Glutamatergic neuron (in vitro differentiated cells): ENCODE data around the gene TMEM11. TPM values are rescaled to one million over a fixed set of nuclear protein-coding genes. Genes with fewer than 3 reads are reported as not detected.
A peak's percentile ranks its signal among the peaks of the same experiment; 100 is the strongest.
"Not testable (repeated sequence)": the region's sequence is repeated elsewhere in the genome, so short reads cannot be mapped to it uniquely, and the experiment has no call there.

ENCODE experiments used
- DNase-seq: peaks from one replicate; pipeline ENCODE4 v3.0.0; 2022
- H3K27ac Mint-ChIP-seq: one replicate; pipeline ENCODE4 v1.8.0; 2020; ENCODE audit warnings: mild to moderate bottlenecking, mixed read lengths, inconsistent platforms; ENCODE audit not compliant: unreplicated experiment
- H3K27me3 Mint-ChIP-seq: one replicate; pipeline ENCODE4 v1.8.0; 2020; ENCODE audit warnings: mild to moderate bottlenecking, moderate library complexity, mixed read lengths, inconsistent platforms; ENCODE audit not compliant: unreplicated experiment
- H3K36me3 Mint-ChIP-seq: one replicate; pipeline ENCODE4 v1.8.0; 2020; ENCODE audit warnings: mild to moderate bottlenecking, mixed read lengths, inconsistent platforms; ENCODE audit not compliant: unreplicated experiment
- H3K4me1 Mint-ChIP-seq: one replicate; pipeline ENCODE4 v1.8.0; 2020; ENCODE audit warnings: mild to moderate bottlenecking, low read depth, mixed read lengths, inconsistent platforms; ENCODE audit not compliant: unreplicated experiment
- H3K4me3 Mint-ChIP-seq: one replicate; pipeline ENCODE4 v1.8.0; 2020; ENCODE audit warnings: mild to moderate bottlenecking, mixed read lengths, inconsistent platforms; ENCODE audit not compliant: unreplicated experiment
- H3K9me3 Mint-ChIP-seq: one replicate; pipeline ENCODE4 v1.8.0; 2020; ENCODE audit warnings: mild to moderate bottlenecking, moderate library complexity, mixed read lengths, inconsistent platforms; ENCODE audit not compliant: unreplicated experiment
- total RNA-seq: library from RNA; stranded (reverse); fragmentation: NEBNext Ultra II Directional; extraction: Animal tissue kit (Norgen Biotek cat#: 25700); gene quantifications from one replicate; pipeline ENCODE4 v1.2.1, GENCODE V29; 2021; ENCODE audit not compliant: unreplicated experiment
- TF ChIP-seq, protein P1 (sequence below): fragments of 200-600 bp; sonication (generic); IDR thresholded peaks from one replicate; pipeline ENCODE4 v1.5.0; 2021; ENCODE audit not compliant: partially characterized antibody, unreplicated experiment

The TMEM11 gene
- total RNA-seq, 1 donor from 2014 or later, result 26.0 TPM

DNA sequence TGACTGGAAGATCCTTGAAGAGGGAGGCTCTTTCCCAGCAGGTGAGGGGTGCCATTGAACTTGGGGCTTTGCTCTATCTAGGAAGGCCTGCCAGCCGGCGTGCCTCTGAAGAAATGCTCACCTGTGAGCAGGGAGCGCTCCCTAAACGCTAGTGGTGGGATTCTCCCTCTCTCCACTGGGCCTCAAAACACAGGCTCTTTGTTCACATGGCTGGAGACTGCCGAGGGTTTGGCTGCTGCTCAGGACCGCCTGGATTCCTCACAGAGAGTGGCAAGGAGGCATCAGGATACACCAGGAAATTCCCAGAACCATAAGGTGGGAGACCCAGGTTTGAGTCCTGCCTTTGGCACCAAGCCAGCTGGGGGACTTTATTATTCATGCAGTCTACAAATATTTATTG is 17.6 kb upstream of the TMEM11 start:
- Mint-ChIP-seq H3K27me3 (peaks cover 4% of the 10 kb centered on the region), H3K4me1 (peaks cover 13% of the 10 kb centered on the region), H3K4me3 (no peak overlapping the region), H3K36me3 (peaks cover 19% of the 10 kb centered on the region), H3K9me3 (peaks cover 22% of the 10 kb centered on the region), H3K27ac (no peak overlapping the region)
- TF ChIP-seq, protein P1, sequence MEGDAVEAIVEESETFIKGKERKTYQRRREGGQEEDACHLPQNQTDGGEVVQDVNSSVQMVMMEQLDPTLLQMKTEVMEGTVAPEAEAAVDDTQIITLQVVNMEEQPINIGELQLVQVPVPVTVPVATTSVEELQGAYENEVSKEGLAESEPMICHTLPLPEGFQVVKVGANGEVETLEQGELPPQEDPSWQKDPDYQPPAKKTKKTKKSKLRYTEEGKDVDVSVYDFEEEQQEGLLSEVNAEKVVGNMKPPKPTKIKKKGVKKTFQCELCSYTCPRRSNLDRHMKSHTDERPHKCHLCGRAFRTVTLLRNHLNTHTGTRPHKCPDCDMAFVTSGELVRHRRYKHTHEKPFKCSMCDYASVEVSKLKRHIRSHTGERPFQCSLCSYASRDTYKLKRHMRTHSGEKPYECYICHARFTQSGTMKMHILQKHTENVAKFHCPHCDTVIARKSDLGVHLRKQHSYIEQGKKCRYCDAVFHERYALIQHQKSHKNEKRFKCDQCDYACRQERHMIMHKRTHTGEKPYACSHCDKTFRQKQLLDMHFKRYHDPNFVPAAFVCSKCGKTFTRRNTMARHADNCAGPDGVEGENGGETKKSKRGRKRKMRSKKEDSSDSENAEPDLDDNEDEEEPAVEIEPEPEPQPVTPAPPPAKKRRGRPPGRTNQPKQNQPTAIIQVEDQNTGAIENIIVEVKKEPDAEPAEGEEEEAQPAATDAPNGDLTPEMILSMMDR, result no peak
- no peak for DNase-seq

DNA sequence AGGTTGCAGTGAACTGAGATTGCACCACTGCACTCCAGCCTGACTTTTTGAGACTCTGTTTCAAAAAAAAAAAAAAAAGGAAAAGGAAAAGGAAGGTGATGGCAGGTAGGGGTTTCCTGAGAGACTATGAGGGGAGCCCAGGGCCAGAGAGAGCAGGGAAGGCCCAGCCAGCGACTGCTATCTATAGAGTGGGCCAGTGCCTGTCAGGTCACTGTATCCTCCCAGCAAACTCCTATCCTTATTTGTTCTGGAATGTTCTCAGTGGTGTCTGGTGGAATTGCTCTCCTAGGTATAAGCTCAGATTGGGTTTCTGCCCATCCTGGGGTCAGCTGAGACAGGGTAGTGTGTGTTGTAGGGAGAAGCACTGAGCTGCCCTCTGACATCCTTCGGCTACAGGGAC is 14.9 kb upstream of the TMEM11 start:
- TF ChIP-seq, protein P1, result no peak

DNA sequence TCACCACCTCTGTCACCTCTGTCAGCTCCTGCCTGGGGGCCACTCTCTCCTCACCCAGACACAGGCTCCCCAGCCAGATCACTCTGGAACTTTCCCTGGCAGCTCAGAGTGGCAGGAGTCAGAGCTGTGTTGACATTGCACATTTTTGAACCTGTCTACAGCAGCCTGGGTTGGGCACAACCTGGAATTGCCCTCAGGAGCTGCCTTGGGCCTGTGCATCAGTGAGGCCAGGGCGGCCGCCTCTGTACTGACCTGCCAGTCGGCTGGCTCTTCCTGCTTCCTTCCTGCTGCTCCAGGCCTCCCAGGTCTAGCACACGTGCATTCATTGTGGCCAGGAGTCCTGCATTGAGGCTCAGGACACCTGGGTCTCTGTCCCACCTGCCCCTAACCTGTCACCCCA is 14.2 kb upstream of the TMEM11 start:
- H3K4me1 Mint-ChIP-seq, result no peaks in the 10 kb centered on the region
- H3K36me3 Mint-ChIP-seq, result peaks cover 8% of the 10 kb centered on the region
- H3K27ac Mint-ChIP-seq, result no peak overlapping the region
- peaks cover 11% of the 10 kb centered on the region for H3K9me3 Mint-ChIP-seq
- no peak overlapping the region for H3K4me3 Mint-ChIP-seq
- peaks cover 5% of the 10 kb centered on the region for H3K27me3 Mint-ChIP-seq
- TF ChIP-seq, protein P1, result no peak
- no peak for DNase-seq

More for the DNA sequence above, 14.9 kb upstream of the TMEM11 start:
- DNase-seq, result no peak
- Mint-ChIP-seq H3K36me3 (peaks cover 15% of the 10 kb centered on the region), H3K9me3 (peaks cover 15% of the 10 kb centered on the region), H3K4me3 (no peak overlapping the region), H3K27ac (no peak overlapping the region), H3K4me1 (peaks cover 6% of the 10 kb centered on the region), H3K27me3 (no peaks in the 10 kb centered on the region)

DNA sequence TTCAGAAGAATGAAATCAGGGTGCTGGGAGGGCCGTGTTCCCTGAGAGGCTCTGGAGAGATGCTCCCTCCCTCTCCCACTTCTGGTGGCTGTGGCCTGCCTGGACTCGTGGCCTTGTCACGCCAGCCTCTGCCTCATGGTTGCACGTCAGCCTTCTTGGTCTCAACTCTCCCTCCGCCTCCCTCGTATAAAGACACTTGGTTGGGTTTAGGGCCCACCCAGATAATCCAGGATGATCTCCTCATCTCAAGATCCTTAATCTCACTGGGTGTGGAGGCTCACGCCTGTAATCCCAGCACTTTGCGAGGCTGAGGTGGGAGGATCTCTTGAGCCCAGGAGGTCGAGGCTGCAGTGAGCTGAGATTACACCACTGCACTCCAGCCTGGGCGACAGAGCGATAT is 13.3 kb upstream of the TMEM11 start:
- H3K4me1 Mint-ChIP-seq, H3K4me3 Mint-ChIP-seq, H3K36me3 Mint-ChIP-seq, DNase-seq, H3K27me3 Mint-ChIP-seq: not testable (repeated sequence)
- Mint-ChIP-seq H3K27ac (peak overlapping the region; percentile 38), H3K9me3 (peaks cover 11% of the 10 kb centered on the region)

DNA sequence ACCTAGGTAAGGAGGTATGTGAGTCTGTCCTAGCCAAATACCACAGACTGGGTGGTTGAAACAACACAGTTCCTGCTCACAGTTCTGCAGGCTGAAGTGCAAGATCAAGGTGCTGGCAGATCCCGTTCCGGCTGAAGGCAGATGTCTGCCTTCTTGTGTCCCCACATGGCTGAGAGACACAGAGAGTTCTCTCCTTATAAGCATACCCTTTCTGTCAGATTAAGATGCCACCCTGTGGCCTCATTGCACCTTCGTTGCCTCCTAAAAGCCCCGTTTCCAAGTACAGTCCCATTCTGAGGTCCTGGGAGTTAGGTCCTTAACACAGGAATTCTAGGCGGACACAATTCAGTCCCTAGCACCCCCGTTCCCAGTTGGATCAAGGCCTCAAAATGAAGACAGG is 9.1 kb upstream of the TMEM11 start:
- Mint-ChIP-seq H3K27ac (no peak overlapping the region), H3K4me3 (no peak overlapping the region), H3K4me1 (no peaks in the 10 kb centered on the region), H3K9me3 (peaks cover 7% of the 10 kb centered on the region), H3K36me3 (peaks cover 5% of the 10 kb centered on the region), H3K27me3 (peaks cover 6% of the 10 kb centered on the region)
- TF ChIP-seq, protein P1, result no peak
- no peak for DNase-seq
